ENCODE measurements around the gene ZNF236. TPM values are rescaled to one million over a fixed set of nuclear protein-coding genes. Genes with fewer than 3 reads are reported as not detected.

Gene ZNF236
- total and polyA plus RNA-seq, 2 of the 13 experiments (the other 11 are each of a cell fraction or from before 2014, with no cell fraction given): 3.0 to 7.2 TPM

GRCh38 chr18:76875390-76876325 is 53.3 kb downstream of the ZNF236 start:
- H4K20me1 ChIP-seq (ENCODE audit: insufficient read depth, low read length): no peaks in the 10 kb centered on the region
- no peak overlapping the region for H3K4me2 ChIP-seq (ENCODE audit: low read depth, low read length)
- intact Hi-C loops (cut with micrococcal nuclease; ENCODE audit: unreplicated experiment): loop anchor here (1.0 kb wide), 2 partner anchors 72 to 108 kb away; no protein-coding TSS in a partner anchor
- 80% methylated on average over 14 of the region's 14 CpGs for WGBS (ENCODE audit: low lambda C conversion rate)
- ATAC-seq (peak; percentile 86), DNase-seq (ENCODE audit: low spot score) (peak; percentile 48), FAIRE-seq (no peak)
- H3K79me2 ChIP-seq (ENCODE audit: insufficient read depth, low read length): no peaks in the 10 kb centered on the region
- in situ Hi-C loops (cut with HindIII; ENCODE audit: extremely low pct_ligation_motif_present, low pct_unique_long_range_greater_than_20kb): no loop called here
- H3K9me3 ChIP-seq (ENCODE audit: low read length): no peaks in the 10 kb centered on the region
- no peaks in the 10 kb centered on the region for H3K4me1 ChIP-seq (ENCODE audit: insufficient read depth, low read length)
- H2AFZ ChIP-seq (ENCODE audit: low read length): no peak overlapping the region
- no peak overlapping the region for H3K27ac ChIP-seq (ENCODE audit: extremely low read length, insufficient read depth, low read length)
- ChIA-PET POLR2A (no interaction called here), CTCF (ENCODE audit: low intra/inter-chr PET ratio, low total read pairs) (interaction anchor here (0.5 to 1.4 kb wide), 4 partner anchors 72 to 776 kb away, joined by 3 to 5 read pairs (median 3); no protein-coding TSS in a partner anchor)
- H3K27me3 ChIP-seq (ENCODE audit: control insufficient read depth in 1 of 2, insufficient read depth in 2 of 2, low read length in 2 of 2): no peaks in the 10 kb centered on the region
- no peak overlapping the region for H3K4me3 ChIP-seq (replicated peaks in 1 of 3; ENCODE audit: insufficient read depth in 1 of 3, low read depth in 2 of 3, low read length in 3 of 3)
- no peak overlapping the region for H3K9ac ChIP-seq (ENCODE audit: insufficient read depth, low read depth, low read length)
- H3K36me3 ChIP-seq (replicated peaks in 1 of 2; ENCODE audit: control insufficient read depth in 1 of 2, insufficient read depth in 2 of 2, low read length in 2 of 2): peaks cover 8 to 23% of the 10 kb centered on the region in 2 experiments
- BruUV-seq (replicated peaks): no TSS peak
- TF ChIP-seq ZSCAN20 (CRISPR knock-in tag; IDR thresholded peaks at IDR 0.05; ENCODE audit: borderline replicate concordance) (no peak), RXRB (CRISPR knock-in tag; IDR thresholded peaks at IDR 0.05; ENCODE audit: borderline replicate concordance) (peak; percentile 72; the same call in 1 of the 2 replicates), ZNF792 (CRISPR knock-in tag; IDR thresholded peaks at IDR 0.05) (no peak), XRCC5 (optimal IDR thresholded peaks at IDR 0.05; ENCODE audit: low read length) (peak; percentile 49), SNAPC2 (CRISPR knock-in tag; IDR thresholded peaks at IDR 0.05) (peak; percentile 51; the same call in 1 of the 2 replicates), SMC3 (IDR thresholded peaks at IDR 0.05; ENCODE audit: low read length) (peak; percentile 19; the same call in 1 of the 2 replicates), ZFP36L2 (CRISPR knock-in tag; IDR thresholded peaks at IDR 0.05) (no peak), MTA1 (CRISPR knock-in tag; IDR thresholded peaks at IDR 0.05; ENCODE audit: borderline replicate concordance) (no peak), ZNF44 (CRISPR knock-in tag; IDR thresholded peaks at IDR 0.05) (no peak), GATAD1 (CRISPR knock-in tag; IDR thresholded peaks at IDR 0.05) (no peak), ZNF280D (CRISPR knock-in tag; IDR thresholded peaks at IDR 0.05) (no peak)
- TF ChIP-seq, protein P1, sequence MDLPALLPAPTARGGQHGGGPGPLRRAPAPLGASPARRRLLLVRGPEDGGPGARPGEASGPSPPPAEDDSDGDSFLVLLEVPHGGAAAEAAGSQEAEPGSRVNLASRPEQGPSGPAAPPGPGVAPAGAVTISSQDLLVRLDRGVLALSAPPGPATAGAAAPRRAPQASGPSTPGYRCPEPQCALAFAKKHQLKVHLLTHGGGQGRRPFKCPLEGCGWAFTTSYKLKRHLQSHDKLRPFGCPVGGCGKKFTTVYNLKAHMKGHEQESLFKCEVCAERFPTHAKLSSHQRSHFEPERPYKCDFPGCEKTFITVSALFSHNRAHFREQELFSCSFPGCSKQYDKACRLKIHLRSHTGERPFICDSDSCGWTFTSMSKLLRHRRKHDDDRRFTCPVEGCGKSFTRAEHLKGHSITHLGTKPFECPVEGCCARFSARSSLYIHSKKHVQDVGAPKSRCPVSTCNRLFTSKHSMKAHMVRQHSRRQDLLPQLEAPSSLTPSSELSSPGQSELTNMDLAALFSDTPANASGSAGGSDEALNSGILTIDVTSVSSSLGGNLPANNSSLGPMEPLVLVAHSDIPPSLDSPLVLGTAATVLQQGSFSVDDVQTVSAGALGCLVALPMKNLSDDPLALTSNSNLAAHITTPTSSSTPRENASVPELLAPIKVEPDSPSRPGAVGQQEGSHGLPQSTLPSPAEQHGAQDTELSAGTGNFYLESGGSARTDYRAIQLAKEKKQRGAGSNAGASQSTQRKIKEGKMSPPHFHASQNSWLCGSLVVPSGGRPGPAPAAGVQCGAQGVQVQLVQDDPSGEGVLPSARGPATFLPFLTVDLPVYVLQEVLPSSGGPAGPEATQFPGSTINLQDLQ (CRISPR knock-in tag; IDR thresholded peaks at IDR 0.05): no peak
